NCI-H146 treated with DMSO at 0.1 percent for 48 hours (cell line): ENCODE data around the gene ABHD4.
"Not testable (repeated sequence)": the region's sequence is repeated elsewhere in the genome, so short reads cannot be mapped to it uniquely, and the experiment has no call there.

Source experiments
- DNase-seq: peaks from one replicate; lab custom pipeline; 2025; ENCODE audit not compliant: unreplicated experiment; lab: John Stamatoyannopoulos, UW

ABHD4 gene

DNA sequence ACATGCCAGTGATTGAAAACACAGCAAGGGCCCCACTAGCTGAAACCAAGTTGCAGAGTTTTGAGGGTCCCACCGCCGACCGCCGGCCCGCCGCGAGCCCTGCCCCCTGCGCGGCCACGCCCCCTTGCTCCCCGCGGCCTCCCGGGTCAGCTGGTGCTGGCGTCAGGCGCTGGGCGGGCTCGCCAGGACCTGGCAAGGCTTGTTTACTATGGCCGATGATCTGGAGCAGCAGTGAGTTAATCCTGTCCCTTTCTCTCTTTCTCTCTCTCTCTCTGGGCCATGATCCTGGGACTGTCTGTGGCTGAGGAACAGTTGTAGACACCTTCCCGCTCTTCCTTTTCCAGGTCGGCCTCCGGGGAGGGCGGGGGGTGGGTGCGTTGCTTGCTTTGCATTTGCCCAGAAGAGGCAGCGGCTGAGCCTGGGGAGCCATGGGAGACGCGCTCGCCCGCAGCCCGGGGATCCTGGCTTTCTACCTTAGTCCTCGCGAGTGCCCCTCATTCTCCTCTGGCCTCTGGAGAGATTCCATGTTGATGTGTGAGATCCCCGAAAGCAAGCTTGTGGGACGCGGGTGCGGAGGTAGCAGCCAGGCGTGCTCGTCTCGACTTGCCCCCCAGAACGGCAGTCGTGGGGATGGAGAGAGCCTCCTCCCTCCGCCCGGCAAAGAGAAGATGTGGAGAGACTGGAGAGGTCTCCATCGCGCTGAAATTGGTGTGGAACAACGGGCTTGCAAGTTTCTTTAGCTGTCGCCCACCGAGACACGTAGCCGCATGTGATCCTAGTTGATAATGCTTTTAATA lies at the start of gene ABHD4:
TSS of gene ABHD4 (plus strand) at position 202 of the 797 bp plus-strand sequence. CDS start at position 209, 7 bp downstream.
- peak; percentile 32 for DNase-seq

GRCh38 chr14:22549324-22549962 lies 48.7 kb upstream of the ABHD4 start:
- DNase-seq, result no peak

DNA sequence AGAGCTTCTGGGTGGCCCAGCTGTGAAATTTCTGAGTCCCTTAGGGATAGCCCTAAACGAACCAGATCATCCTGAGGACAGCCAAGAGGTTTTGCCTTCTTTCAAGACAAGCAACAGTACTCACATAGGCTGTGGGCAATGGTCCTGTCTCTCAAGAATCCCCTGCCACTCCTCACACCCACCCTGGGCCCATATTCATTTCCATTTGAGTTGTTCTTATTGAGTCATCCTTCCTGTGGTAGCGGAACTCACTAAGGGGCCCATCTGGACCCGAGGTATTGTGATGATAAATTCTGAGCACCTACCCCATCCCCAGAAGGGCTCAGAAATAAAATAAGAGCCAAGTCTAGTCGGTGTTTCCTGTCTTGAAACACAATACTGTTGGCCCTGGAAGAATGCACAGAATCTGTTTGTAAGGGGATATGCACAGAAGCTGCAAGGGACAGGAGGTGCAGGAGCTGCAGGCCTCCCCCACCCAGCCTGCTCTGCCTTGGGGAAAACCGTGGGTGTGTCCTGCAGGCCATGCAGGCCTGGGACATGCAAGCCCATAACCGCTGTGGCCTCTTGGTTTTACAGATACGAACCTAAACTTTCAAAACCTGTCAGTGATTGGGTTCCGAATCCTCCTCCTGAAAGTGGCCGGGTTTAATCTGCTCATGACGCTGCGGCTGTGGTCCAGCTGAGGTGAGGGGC lies 48.0 kb upstream of the ABHD4 start:
- no peak for DNase-seq

DNA sequence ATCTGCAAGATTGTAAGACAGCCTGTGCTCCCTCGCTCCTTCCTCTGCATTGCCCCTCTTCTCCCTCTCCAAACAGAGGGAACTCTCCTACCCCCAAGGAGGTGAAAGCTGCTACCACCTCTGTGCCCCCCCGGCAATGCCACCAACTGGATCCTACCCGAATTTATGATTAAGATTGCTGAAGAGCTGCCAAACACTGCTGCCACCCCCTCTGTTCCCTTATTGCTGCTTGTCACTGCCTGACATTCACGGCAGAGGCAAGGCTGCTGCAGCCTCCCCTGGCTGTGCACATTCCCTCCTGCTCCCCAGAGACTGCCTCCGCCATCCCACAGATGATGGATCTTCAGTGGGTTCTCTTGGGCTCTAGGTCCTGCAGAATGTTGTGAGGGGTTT lies 46.5 kb upstream of the ABHD4 start:
- DNase-seq, result no peak

- DNase-seq, result no peak
These were observed 45.9 kb upstream of the ABHD4 start for GRCh38 chr14:22552001-22552826.

DNA sequence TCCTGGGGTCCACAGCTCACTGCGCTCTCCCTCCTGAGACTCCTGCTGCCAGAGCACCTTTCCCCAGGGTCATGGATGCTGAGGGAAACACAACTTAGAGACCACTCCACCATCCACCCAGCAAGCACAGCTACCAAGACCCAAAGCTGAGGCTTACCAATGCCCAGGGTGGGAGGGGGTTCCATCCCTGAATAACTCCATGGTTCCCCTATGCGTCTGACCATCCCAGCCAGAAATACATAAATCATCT lies 45.3 kb upstream of the ABHD4 start:
- no peak for DNase-seq

DNA sequence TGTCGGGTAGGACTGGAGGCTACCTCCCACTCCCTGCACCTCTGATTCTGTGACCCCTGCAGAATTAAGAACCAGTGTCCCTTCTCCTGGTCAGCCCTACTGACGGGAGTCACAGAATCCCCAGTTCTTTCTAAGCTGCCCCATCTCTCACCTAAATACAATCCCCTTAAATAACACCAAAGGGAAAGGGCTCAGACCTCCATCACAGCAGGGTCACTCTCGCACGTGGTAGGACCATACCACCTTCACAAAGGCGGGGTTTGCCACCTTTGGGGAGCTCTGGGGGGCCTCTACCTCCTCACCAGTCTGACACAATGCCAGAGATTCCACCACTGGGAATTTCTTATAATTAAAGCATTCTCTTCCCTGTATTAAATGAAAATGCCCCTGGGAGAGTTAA lies 44.7 kb upstream of the ABHD4 start:
- DNase-seq, result no peak

GRCh38 chr14:22553861-22554497 lies 44.1 kb upstream of the ABHD4 start:
- not testable (repeated sequence) for DNase-seq

GRCh38 chr14:22554498-22555383 lies 43.4 kb upstream of the ABHD4 start:
- DNase-seq, result no peak

DNA sequence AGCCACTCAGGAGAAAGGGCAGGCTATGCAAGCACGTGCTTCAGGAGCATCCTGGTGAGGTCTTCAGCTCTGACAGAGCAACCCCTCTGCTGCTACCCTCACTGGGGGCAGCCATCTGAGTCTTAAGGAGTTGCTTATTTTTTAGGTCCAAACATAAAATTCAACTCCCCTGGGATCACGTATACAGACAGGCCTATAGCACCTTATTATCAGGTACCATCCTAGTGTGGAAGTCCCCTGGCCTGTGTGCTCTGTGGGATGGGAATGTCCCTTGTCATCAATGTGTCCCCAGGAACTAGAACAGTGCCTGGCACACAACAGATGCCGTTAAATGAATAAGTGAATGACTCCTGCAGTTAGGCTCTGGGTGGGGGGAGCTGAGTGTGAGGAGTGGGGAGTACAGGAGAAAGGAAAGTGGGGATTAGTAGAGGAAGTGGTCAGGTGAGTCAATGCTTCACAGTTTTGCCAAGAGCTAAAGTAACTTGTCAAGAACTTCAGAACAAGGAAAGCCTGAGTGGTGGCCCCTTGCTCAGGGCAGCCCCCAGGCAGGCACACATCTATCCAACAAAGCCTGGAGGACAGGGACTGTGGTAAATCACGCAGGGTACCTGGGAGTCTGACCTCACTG lies 42.6 kb upstream of the ABHD4 start:
- DNase-seq, result no peak

- no peak for DNase-seq
These were observed 41.8 kb upstream of the ABHD4 start for GRCh38 chr14:22556021-22556989.

DNA sequence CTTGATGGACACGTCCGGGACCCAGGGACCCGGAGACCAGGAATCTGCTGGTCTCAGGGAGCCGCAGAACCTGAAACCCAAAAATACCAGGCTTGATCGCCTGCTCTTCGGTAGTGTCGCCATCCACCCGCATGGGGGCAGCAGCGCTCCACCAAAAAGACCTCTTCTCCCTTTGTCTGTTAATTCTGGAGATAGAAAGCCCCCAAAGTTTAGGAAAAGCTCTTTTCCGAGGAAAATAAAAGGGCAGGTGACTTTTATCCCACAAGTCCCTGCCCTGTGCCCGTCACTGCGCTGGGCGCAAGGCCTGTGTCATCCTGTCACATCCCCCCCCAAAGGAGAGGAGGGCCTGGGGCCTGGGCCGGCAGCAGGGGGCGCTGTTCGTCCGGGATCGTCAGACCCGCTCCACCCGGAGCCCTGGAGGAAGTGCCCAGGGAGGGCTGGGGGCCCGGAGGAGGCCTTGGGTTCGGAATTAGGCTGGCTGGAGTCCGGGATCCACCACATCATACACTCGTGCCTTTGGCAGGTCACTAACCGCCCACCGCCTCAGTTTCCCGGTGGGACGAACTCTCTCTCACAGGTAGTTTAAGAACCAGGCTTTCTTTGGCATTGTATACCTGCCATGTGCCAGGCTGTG lies 41.0 kb upstream of the ABHD4 start:
- peak; percentile 64 for DNase-seq

GRCh38 chr14:22557846-22558220 lies 40.3 kb upstream of the ABHD4 start:
- DNase-seq, result no peak

GRCh38 chr14:22558221-22558913 lies 39.7 kb upstream of the ABHD4 start:
- DNase-seq, result no peak

GRCh38 chr14:22559041-22559440 lies 39.1 kb upstream of the ABHD4 start:
- DNase-seq, result no peak

DNA sequence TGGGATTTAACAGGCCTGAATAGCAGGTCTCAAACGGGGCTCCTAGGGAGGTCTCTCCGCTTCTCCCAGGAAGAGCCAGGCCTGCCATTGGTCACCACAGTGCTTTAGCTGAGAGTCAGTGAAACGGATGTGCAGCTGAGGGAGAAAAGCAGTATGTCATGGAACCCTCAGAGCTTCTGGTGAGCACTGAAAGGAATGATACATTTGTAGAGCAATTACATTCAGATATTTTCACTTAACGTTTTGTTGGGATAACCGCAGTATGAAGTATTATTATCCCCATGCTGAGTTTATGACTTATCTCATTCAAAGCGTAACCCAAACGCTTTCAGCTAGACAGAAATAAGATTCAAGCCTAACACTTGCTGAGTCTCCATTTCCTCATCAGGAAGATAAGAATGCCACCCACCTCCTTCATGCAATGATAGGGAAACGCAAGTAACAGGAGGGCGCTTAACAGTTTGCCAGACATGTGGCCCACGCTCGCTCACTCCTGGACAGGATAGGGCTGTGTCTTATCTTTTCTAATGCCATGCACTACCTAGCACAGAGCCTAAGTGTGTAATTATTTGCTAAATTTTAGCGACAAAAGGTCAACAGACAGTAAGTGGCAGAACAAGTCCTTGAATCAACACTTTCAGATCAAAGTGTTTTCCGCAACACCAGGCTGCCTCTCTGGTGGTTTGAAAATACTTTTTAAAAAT lies 37.3 kb upstream of the ABHD4 start:
- DNase-seq, result no peak

DNA sequence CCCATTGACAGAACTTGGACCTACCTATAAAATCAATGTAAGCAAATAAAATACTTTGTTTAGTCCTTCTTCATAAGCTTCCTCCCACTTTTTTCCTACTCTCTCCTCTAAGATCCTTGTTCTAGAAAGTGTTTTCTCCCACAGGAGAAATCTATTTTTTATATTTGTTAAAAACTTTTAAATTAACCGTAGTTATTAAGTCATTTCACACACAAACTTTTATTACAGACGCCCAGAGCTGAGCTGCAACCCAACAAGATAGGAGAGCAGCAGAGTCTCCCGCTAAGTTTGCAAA lies 36.8 kb upstream of the ABHD4 start:
- no peak for DNase-seq
